ENCODE results near the gene TUBA4A.
"Not testable (repeated sequence)": the region's sequence is repeated elsewhere in the genome, so short reads cannot be mapped to it uniquely, and the experiment has no call there.

The TUBA4A gene

DNA sequence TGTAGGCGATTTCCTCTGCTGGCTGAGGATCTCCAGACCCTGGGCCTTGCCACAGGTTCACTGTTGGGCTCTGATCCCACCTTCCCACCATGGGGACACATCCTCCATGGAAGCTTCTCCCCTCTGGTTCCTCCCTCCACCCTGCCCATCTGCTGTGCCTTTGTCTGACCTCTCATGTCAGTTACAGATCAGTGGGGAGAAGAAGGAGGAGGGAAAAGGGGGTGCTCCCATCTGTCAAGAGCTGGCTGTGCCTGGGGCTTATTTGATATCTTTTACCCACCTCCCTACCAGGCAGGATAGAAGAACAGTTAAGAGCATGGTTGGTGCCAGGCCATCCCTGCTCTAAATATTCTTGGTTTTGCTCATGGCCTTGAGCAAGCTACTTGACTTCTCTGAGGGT lies 13.2 kb upstream of the TUBA4A start:
- DNase-seq = no peak

DNA sequence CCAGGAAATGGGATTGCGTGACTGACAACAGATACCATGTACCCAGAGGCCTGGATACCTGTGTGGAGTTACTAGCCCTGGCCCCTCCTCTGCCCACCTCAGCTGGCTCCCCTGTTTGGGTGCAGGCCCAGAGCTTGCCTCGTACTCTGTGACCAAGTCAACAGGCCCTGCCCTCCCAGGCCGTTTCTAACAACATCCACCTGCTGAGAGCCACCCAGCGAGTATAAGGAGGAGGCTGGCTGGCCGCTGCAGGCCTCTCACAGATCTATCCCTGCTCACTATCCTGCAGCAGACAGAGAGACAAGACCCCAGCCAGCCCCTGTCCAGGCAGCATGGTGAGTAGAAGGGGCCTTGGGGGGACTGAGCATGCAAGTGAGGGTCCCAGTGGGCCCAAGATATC lies 12.5 kb upstream of the TUBA4A start:
- DNase-seq = no peak

- no peak for DNase-seq
Observed at GRCh38 chr2:219261024-219261855, 7.5 kb upstream of the TUBA4A start.

- DNase-seq = not testable (repeated sequence)
Observed at GRCh38 chr2:219258942-219259341, 5.2 kb upstream of the TUBA4A start.

DNA sequence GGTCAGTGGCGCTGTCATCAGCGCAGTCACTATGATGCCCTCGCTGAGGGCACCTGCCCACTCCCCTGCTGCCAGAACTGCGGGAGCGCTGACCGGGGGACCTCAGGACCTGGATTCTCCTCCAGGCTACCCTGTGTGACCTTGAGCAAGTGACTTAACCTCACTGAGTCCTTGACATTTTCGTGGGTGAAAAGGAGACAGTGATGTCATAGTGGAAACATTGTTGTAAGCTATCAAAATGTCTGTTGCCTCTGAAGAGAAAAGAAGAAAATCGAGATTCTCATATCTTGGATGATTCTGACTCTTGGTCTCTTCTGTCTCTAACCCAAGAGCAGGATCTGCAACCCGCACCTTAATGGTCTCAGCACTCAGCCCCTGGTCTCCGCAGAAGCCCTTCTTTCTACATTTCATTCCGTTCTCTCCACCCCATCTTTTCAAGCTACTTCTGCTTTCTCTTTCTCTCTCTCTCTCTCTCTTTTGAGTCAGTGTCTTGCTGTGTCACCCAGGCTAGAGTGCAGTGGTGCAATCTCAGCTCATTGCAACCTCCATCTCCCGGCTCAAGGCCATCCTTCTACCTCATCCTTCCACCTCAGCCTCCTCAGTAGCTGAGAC lies 978 bp upstream of the TUBA4A start:
- no peak for DNase-seq

GRCh38 chr2:219252900-219253752 lies 592 bp downstream of the TUBA4A start, which contains the start of gene TUBA4B:
TUBA4B (plus strand) TSS chr2:219253243; CDS start chr2:219253408, 165 bp downstream.
- peak; percentile 43 for DNase-seq

- DNase-seq = peak; percentile 51
Observed at GRCh38 chr2:219252570-219252899, 1.2 kb downstream of the TUBA4A start.

DNA sequence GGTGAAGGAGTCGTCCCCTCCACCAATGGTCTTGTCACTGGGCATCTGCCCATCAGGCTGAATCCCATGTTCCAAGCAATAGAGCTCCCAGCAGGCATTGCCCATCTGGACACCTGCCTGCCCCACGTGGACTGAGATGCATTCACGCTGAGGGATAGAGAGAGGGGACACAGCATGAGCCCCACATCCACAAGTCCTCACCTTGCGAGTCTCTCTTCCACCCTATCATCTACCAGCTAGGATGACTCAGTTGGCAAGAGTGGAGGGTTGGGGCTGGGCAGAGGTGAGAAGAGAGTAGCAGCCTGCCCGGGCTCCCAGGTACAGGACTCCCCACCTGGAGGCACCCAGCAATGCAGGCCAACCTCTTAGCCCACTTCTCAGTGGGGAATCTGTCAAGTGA lies 1.6 kb downstream of the TUBA4A start:
- DNase-seq = peak; percentile 38

DNA sequence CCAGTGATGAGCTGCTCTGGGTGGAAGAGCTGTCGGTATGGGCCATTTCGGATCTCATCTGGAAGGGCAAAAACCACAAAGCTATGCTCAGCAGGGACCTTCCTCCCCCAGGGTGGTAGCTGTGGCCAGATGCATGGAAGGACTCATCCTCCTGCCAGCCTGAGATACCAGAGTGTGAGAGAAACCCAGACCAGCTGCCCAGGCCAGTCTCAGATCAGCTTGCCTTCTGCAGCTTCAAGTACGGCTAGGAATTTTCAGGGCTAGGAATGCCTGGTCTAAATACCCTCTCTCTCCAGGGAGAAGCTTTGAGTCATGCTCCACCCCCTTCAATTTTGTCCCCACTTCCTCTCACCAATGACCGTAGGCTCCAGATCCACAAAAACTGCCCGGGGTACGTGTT lies 2.1 kb downstream of the TUBA4A start:
- DNase-seq = no peak

- no peak for DNase-seq
Observed at GRCh38 chr2:219250049-219250781, 3.5 kb downstream of the TUBA4A start.

DNA sequence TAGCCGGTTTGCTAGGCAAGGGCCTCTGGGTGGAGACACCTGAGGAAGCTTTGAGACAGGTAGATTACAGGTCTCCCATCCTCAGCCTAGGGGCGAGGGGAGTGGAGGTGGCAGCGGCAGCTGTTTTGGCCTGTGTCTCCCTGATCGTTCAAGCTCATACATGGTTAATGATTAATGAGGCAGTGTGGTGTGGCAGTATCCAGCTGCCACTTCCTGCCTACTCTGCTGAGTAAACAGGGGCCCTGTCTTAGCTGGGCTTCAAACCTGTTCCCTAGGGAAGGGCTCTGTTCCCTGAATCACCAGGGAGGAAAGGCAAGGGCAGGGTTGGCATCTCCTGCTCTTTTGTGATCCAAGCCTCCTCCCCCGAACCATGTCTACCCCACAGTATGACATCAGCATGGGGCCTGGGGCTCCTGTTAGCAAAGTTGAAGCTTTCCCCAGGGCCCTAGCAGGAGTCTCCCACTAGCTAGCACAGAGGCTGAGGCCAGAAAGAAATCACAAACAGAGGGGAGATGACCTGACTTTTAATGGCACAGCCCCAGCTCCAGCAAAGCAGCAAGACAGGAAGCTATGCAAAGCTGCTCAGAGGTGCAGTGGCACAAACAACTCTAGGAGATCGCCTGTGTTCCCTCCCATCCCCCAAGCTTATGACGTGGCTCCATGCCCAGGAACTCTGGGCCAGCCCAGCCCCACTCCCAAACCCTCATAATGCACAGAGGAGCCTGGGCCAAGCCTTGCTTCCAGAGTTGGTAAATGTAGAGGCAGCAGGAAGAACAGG lies 4.3 kb downstream of the TUBA4A start:
- no peak for DNase-seq

GRCh38 chr2:219248845-219249202 lies 4.9 kb downstream of the TUBA4A start:
- no peak for DNase-seq

DNA sequence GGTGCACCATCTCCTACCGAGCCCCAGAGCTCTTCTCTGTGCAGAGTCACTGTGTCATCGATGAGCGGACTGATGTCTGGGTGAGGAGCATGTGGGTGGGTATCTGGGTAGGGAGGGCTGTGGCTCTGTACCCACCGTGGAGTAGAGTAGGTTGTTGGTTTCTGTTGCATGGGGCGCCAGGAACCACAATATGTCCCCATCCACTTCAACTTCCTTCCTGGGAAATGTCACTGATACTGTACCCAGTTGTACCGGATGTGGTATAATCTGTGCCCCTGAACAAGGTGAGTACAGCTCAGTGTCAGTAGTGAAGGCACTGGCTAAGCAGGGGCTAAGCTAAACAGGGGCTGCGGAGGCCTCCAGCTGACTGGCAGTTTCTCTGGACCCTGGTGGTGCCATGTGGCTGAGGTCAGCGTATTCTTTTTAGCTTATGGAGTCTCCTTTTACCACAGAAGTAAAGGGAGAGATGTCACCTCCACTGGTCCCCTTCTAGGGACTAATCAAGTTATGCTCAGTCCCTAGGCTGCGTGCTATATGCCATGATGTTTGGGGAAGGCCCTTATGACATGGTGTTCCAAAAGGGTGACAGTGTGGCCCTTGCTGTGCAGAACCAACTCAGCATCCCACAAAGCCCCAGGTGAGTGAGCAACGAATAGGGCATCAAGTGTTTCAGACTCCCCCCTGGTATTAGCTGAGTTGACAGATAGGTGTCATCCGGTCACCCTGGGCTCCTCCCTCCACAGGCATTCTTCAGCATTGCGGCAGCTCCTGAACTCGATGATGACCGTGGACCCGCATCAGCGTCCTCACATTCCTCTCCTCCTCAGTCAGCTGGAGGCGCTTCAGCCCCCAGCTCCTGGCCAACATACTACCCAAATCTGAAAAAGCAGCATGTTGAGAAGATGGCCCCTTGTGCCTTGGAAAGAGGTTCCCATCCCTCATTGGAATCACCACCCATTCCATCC lies 5.8 kb downstream of the TUBA4A start:
- peak; percentile 61 for DNase-seq

DNA sequence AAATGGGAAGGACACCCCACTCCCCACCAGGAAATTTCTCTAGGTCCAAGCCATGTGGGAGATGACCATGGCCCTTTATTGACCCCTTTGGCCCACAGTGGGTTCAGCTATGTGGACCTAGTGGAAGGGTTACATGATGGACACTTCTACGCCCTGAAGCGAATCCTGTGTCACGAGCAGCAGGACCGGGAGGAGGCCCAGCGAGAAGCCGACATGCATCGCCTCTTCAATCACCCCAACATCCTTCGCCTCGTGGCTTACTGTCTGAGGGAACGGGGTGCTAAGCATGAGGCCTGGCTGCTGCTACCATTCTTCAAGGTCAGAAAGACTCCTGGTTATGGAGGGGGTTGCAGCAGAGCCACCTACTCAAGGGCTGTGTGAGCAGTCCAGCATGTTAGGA lies 7.2 kb downstream of the TUBA4A start:
- no peak for DNase-seq

GRCh38 chr2:219245899-219246230 lies 7.9 kb downstream of the TUBA4A start:
- DNase-seq = no peak

GRCh38 chr2:219245148-219245898 lies 8.4 kb downstream of the TUBA4A start, which contains the start of the genes GLB1L and STK16:
GLB1L (minus strand) TSS chr2:219245444; CDS start chr2:219243573, 1,871 bp downstream.
STK16 (plus strand) TSS chr2:219245479; CDS start chr2:219246000, 521 bp downstream.
- DNase-seq = peak; percentile 89

DNA sequence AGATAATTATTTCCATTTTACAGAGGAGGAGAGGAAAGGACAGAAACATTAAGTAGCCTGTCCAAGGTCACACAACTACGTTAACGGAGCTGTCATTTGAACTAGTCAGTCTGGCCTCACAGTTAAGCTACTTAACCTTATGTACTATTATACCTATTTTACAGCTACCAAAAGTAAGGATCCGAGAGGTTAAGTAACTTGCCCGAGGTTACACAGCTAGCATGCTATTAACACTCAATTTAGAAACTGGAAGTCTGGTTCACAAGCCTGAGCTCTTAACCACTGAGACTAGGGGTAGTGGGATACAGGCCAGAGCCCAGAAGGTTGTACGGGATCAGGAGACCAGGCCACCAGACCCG lies 8.9 kb downstream of the TUBA4A start:
- no peak for DNase-seq

- no peak for DNase-seq
Observed at GRCh38 chr2:219243291-219243761, 10.4 kb downstream of the TUBA4A start.

DNA sequence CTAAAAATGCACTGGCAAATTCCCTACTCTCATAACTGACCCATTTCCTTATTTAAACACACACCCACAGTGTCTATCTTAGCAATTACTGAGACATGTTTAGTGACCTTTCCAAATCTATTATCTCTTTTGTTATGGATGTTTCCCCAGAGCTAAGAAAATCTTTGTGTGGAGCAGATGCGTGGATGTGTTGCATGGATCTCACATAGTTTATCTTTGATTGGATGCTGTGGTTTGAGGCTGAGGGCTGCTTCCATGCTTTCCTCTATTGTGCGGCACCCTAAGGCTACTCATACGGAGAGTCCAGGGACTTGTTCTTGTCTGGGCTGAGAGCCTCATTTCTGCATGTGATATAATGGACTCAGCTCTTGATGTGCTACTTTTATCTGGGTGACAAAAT lies 19.4 kb downstream of the TUBA4A start:
- DNase-seq = no peak

DNA sequence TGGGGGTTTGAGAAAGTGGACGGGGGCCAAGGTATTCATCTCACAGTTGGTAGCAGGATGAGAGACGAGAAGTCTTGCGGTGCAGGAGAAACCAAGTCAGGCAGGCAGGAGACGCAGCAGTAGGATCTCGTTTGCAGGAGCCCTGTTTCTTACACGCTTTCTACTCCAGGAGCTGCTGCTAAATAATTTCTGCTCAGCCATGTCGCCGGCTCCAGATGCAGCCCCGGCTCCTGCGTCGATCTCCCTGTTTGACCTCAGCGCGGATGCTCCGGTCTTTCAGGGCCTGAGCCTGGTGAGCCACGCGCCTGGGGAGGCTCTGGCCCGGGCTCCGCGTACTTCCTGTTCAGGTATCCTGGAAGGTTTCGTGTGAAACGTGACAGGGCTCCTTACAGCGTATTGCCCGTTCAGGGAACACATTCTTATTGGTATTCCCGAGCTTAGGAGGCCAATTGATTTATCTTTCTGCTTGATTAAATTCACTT lies 23.6 kb downstream of the TUBA4A start:
- DNase-seq = peak; percentile 49

Measured in stimulated activated CD4-positive, alpha-beta T cell treated with anti-CD3 and anti-CD28 coated beads, Interleukin-4, amount 100 ng/mL, for 1 hour (primary cell).